ENCODE results near the gene GALNT14. TPM values are rescaled to one million over a fixed set of nuclear protein-coding genes. Genes with fewer than 3 reads are reported as not detected.

GALNT14 gene
- total RNA-seq, 1 experiment from 2014 or later, result 2.7 TPM

- Mint-ChIP-seq H3K4me3 (no peak overlapping the region), H3K36me3 (ENCODE audit: insufficient read depth in 1 of 3, low read depth in 3 of 3) (peaks cover 5 to 10% (median 9%) of the 10 kb centered on the region in 3 experiments), H3K27me3 (ENCODE audit: low read depth) (no peaks in the 10 kb centered on the region; the same call in 1 of the 2 replicates), H3K27ac (no peak overlapping the region), H3K4me1 (peaks cover 2 to 4% of the 10 kb centered on the region in 2 experiments), H3K9me3 (peaks cover 14 to 16% of the 10 kb centered on the region in 2 experiments)
- Histone ChIP-seq H3K79me2 (ENCODE audit: insufficient read depth, low read length) (no peaks in the 10 kb centered on the region), H3K14ac (ENCODE audit: insufficient read depth, low read length) (no peak overlapping the region), H3K4me2 (ENCODE audit: insufficient read depth, insufficient read length, low read length) (no peak overlapping the region), H2BK15ac (ENCODE audit: low read depth, low read length) (no peak overlapping the region), H3T11ph (ENCODE audit: low read length) (no peak overlapping the region), H3K18ac (ENCODE audit: insufficient read length, low read depth, low read length) (no peak overlapping the region), H2BK20ac (ENCODE audit: low read depth, low read length, poor library complexity, severe bottlenecking) (no peak overlapping the region), H3K27me3 (ENCODE audit: insufficient read depth, low read length) (no peaks in the 10 kb centered on the region), H3K4ac (ENCODE audit: low read depth, low read length) (no peak overlapping the region), H3K27ac (ENCODE audit: insufficient read length, low read depth, low read length) (no peak overlapping the region), H3K9me3 (ENCODE audit: control insufficient read depth, low read depth, low read length) (no peaks in the 10 kb centered on the region), H2BK5ac (ENCODE audit: insufficient read length, low read length) (no peak overlapping the region), H3K23ac (ENCODE audit: insufficient read length, low read depth, low read length) (no peak overlapping the region), H3K23me2 (ENCODE audit: insufficient read length, low read depth, low read length, poor library complexity, severe bottlenecking) (no peaks in the 10 kb centered on the region), H4K8ac (replicated peaks; ENCODE audit: insufficient read length, low read depth, low read length) (no peak overlapping the region), H2AK5ac (ENCODE audit: insufficient read length, low read length) (no peak overlapping the region), H4K5ac (ENCODE audit: insufficient read length, low read depth, low read length) (no peak overlapping the region), H3K79me1 (ENCODE audit: insufficient read depth, low read depth, low read length, poor library complexity, severe bottlenecking) (no peaks in the 10 kb centered on the region), H3K9ac (ENCODE audit: extremely low read depth, insufficient read length, low read length) (no peak overlapping the region), H2AFZ (ENCODE audit: low read length) (no peak overlapping the region), H3K56ac (ENCODE audit: insufficient read length, low read depth, low read length) (no peak overlapping the region), H3K4me1 (ENCODE audit: insufficient read depth, low read length) (no peaks in the 10 kb centered on the region), H4K20me1 (ENCODE audit: control insufficient read depth, insufficient read depth, insufficient read length) (no peaks in the 10 kb centered on the region), H2BK120ac (ENCODE audit: low read depth, low read length, poor library complexity, severe bottlenecking) (no peak overlapping the region), H4K91ac (ENCODE audit: insufficient read length, low read depth, low read length) (no peak overlapping the region), H2BK12ac (ENCODE audit: insufficient read length, low read depth, low read length) (no peak overlapping the region)
- no peak for DNase-seq
- no CpG with 5 or more reads among the region's 2 CpGs for WGBS (ENCODE audit: extremely low coverage, insufficient read length, low lambda C conversion rate)
- TF ChIP-seq CTCF (conservative IDR thresholded peaks at IDR 0.05), result no peak
Observed at GRCh38 chr2:30877833-30878232, 260.4 kb downstream of the GALNT14 start.

Data from H9 (cell line).